Heart right ventricle (tissue), 16 donors: ENCODE measurements around the gene ACHE. TPM values are rescaled to one million over a fixed set of nuclear protein-coding genes. Genes with fewer than 3 reads are reported as not detected.

Experiments used
- ATAC-seq, 8 donors: fragments of 200-7000 bp; cut with Tn5 transposase; one replicate each; pipeline ENCODE4 v1.9.1; 2020; ENCODE audit warnings: mild to moderate bottlenecking in 8 of 8, moderate library complexity in 8 of 8, moderate number of reproducible peaks in 1 of 8
- DNase-seq, 2 donors: peaks; one replicate each; pipeline ENCODE4 v3.0.0-alpha.2; 2020
- H3K27ac ChIP-seq, 10 donors: fragments of 200-600 bp; sonication (generic) in 2 of 10; one replicate each; pipeline versions ENCODE4 v1.5.0 to v1.8.0; 2020 to 2022; ENCODE audit warnings: mild to moderate bottlenecking in 3 of 10
- H3K27me3 ChIP-seq, 7 donors: fragments of 200-600 bp; one replicate each; pipeline ENCODE4 v1.8.0; 2021 to 2022; ENCODE audit warnings: mild to moderate bottlenecking in 2 of 7
- H3K36me3 ChIP-seq, 9 donors: fragments of 200-600 bp; sonication (generic) in 1 of 9; one replicate each; pipeline versions ENCODE4 v1.5.0 to v1.8.0; 2020 to 2022; ENCODE audit warnings: mild to moderate bottlenecking in 2 of 9
- H3K4me1 ChIP-seq, 9 donors: fragments of 200-600 bp; sonication (generic) in 1 of 9; one replicate each; pipeline versions ENCODE4 v1.5.0 to v1.8.0; 2020 to 2022; ENCODE audit warnings: mild to moderate bottlenecking in 4 of 9
- H3K4me3 ChIP-seq, 10 donors: fragments of 200-600 bp; sonication (generic) in 2 of 10; one replicate each; pipeline versions ENCODE4 v1.5.0 to v1.8.0; 2020 to 2022; ENCODE audit warnings: mild to moderate bottlenecking in 7 of 10, moderate library complexity in 2 of 10
- H3K9me3 ChIP-seq, 11 donors: fragments of 200-600 bp in 10 of 11; sonication (generic) in 2 of 11; one replicate each; pipeline versions ENCODE4 v1.5.0 to v1.8.0; 2013 to 2022; ENCODE audit warnings: mild to moderate bottlenecking in 2 of 11, control low read depth in 1 of 11, moderate library complexity in 1 of 11
- CTCF ChIP-seq, 9 donors: fragments of 200-600 bp; sonication (generic) in 2 of 9; IDR thresholded peaks; one replicate each; pipeline versions ENCODE4 v1.5.0 to v1.8.0; 2021 to 2022; ENCODE audit warnings: antibody characterized with exemption in 9 of 9, mild to moderate bottlenecking in 5 of 9, moderate library complexity in 1 of 9
- WGBS, 2 donors: extraction: QIAGEN DNeasy Blood & Tissue Kit; methylation state at CpG; one replicate each; pipeline ENCODE4 v1.1.7; 2013; ENCODE audit warnings: inconsistent platforms in 1 of 2; 5-methylcytosine and 5-hydroxymethylcytosine counted together
- intact Hi-C, 10 donors: fragments of 100-400 bp; cut with DNase I; formaldehyde crosslinking; loops; one replicate each; pipeline versions ENCODE4 v1.11.1 to v1.14.2; 2022
- polyA plus RNA-seq, 2 donors: library from polyadenylated mRNA; stranded (reverse); fragments of 200-250 nt; gene quantifications; one replicate each; pipeline ENCODE4 v1.2.3, GENCODE V29; 2013
- total RNA-seq, 10 donors: library from RNA; stranded (reverse); fragmentation: NEBNext Ultra II Directional in 3 of 10; extraction: Animal tissue kit (Norgen Biotek cat#: 25700) in 3 of 10; gene quantifications; one replicate each; pipeline versions ENCODE4 v1.2.1 to v1.2.4, GENCODE V29; 2021 to 2023
- donor health status: Arrhythmogenic right ventricular cardiomyopathy.
- donor health status: ischemic (EF 13 %, LVEDD 7.1; RV severe dilation, severe dysfunction).
- donor health status: healthy with polysubstance abuse.
- donor health status: DM: no; HTN: yes; CAD: no.
- donor health status: DM: no; HTN: no; CAD: no.
- donor health status: ischemic (EF 25% LVEDD 6.9; RV normal size, moderate dysfunction).
- donor health status: ischemic (EF 25% LVEDD 5.7; RV mildly dilated, moderate dysfunction).
- donor health status: healthy.
- donor health status: DM: yes; HTN: yes; CAD: no.
- donor health status: Ischemic cardiomyopathy.
- donor health status: ischemic (EF 35%, LVEDD 5.7; RV mildly dilated, moderate dysfunction).
- donor health status: nonischemic (EF 11% LVEDD 7.7; RV severe dilation, severe dysfunction).
- donor health status: DM: yes; HTN: yes; CAD: no.
- donor health status: PGD.
- donor health status: ischemic (EF 29% LVEDD 5.4; RV normal size, mild dysfunction).
- donor health status: nonischemic (EF 23%, LVEDD 6.1; RV moderate dilation, normal function).

ACHE gene
- total and polyA plus RNA-seq, 12 donors, result 0.27 to 1.1 (median 0.81) TPM

- no peak for ATAC-seq
- no peak for DNase-seq
- TF ChIP-seq CTCF (IDR thresholded peaks at IDR 0.05), result no peak
- Histone ChIP-seq H3K27me3 (peaks cover 13 to 75% (median 64%) of the 10 kb centered on the region in 7 donors), H3K27ac (no peak overlapping the region), H3K36me3 (no peaks in the 10 kb centered on the region), H3K9me3 (no peaks in the 10 kb centered on the region), H3K4me1 (peaks cover 0 to 27% (median 17%) of the 10 kb centered on the region in 9 donors), H3K4me3 (no peak overlapping the region)
- intact Hi-C loops, result loop anchor here in 9 of 10 donors (1.0 to 10.0 kb wide), 8 partner anchors 69 to 387 kb away; partner anchors contain the start of gene MUC12 (in 1 of the 9)
- WGBS, 2 donors, result 65 to 67% methylated on average over 13 of the region's 13 CpGs
These were observed 2.2 kb upstream of the ACHE start for GRCh38 chr7:100897772-100898454.

- peak; percentile 54 to 83 (median 76) for TF ChIP-seq CTCF (IDR thresholded peaks at IDR 0.05)
- WGBS, 2 donors, result 2% methylated on average over 61 to 95 of the region's 95 CpGs
- H3K36me3 ChIP-seq, result no peaks in the 10 kb centered on the region
- no peaks in the 10 kb centered on the region for H3K9me3 ChIP-seq
- no peak overlapping the region for H3K27ac ChIP-seq
- DNase-seq (peak in 1 of 2 donors; percentile 60), ATAC-seq (peak in 4 of 8 donors; percentile 36 to 53 (median 42))
- H3K27me3 ChIP-seq, result peaks cover 13 to 78% (median 61%) of the 10 kb centered on the region in 7 donors
- H3K4me3 ChIP-seq, result peak overlapping the region; percentile 13 to 61 (median 40)
- intact Hi-C loops, result loop anchor here in 9 of 10 donors (1.0 to 10.0 kb wide), 8 partner anchors 70 to 388 kb away; partner anchors contain the start of gene MUC12 (in 1 of the 9)
- peaks cover 0 to 27% (median 17%) of the 10 kb centered on the region in 9 donors for H3K4me1 ChIP-seq
These were observed 1.3 kb upstream of the ACHE start for GRCh38 chr7:100896732-100897608.

- Histone ChIP-seq H3K36me3 (no peaks in the 10 kb centered on the region), H3K9me3 (no peaks in the 10 kb centered on the region), H3K27me3 (peaks cover 13 to 86% (median 60%) of the 10 kb centered on the region in 7 donors), H3K4me3 (peak overlapping the region; percentile 18 to 61 (median 53)), H3K4me1 (peaks cover 0 to 31% (median 18%) of the 10 kb centered on the region in 9 donors), H3K27ac (peak overlapping the region in 1 of 10 donors; percentile 64)
- DNase-seq, result peak in 1 of 2 donors; percentile 50
- peak in 7 of 8 donors; percentile 2 to 35 (median 32) for ATAC-seq
- WGBS, 2 donors, result 4% methylated on average over 47 to 54 of the region's 54 CpGs
- intact Hi-C loops, result loop anchor here in 9 of 10 donors (2.0 to 10.0 kb wide), 7 partner anchors 71 to 389 kb away; partner anchors contain the start of gene MUC12 (in 1 of the 9)
- no peak for TF ChIP-seq CTCF (IDR thresholded peaks at IDR 0.05)
These were observed 456 bp upstream of the ACHE start for GRCh38 chr7:100895956-100896731.
